Fibroblast of skin of scalp (primary cell): ENCODE data around the gene LRGUK.

Source experiments
- DNase-seq: peaks from one replicate; pipeline ENCODE4 v3.0.0-alpha.2; 2013

The LRGUK gene

GRCh38 chr7:134307320-134307719 lies 180.2 kb downstream of the LRGUK start:
- DNase-seq = peak; percentile 57

- no peak for DNase-seq
These were observed 181.4 kb downstream of the LRGUK start for GRCh38 chr7:134308548-134308947.

DNA sequence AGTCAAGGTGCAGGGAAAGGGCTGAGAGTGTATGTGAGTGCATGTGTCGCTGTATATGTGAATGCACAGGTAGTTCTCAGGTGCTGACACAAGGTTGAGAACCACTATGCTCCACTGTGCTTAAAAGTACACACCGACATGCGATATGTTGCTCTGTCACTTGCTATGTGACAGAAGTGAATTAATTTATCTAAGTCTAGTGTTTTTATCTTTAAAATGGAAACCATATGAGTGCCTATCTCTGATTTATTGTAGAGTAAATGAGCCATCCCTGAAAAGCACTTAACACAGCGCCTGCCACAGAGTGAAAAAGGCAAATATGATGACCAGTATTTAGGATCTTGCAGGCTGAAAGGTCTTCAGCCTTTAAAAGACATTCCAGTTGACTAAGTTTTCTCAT lies 184.7 kb downstream of the LRGUK start:
- DNase-seq = no peak

DNA sequence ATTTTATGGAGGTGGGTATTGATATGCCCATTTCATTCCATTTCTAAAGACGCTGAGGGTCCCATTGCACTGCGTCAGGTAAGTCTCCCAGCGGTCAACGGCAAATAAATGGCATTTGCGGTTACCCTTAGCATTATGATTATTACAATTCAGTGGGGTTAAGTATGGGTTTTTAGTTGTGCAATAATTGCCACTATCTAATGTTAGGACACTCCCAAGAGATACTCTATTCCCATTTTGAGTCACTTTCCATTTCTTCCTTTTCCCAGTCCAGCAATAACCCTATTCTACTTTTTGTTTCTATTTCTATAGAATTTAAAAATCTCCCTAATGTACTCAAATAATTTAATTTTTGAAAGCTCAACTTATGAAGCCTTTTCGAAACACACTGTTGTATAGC lies 185.6 kb downstream of the LRGUK start:
- no peak for DNase-seq

- DNase-seq = no peak
These were observed 186.4 kb downstream of the LRGUK start for GRCh38 chr7:134313543-134313942.
